NCI-H2196 treated with DMSO at 0.1 percent for 48 hours (cell line): ENCODE measurements around the gene NKX6-1.

Experiments used
- DNase-seq: peaks from one replicate; lab custom pipeline; 2025; ENCODE audit not compliant: unreplicated experiment; lab: John Stamatoyannopoulos, UW

Gene NKX6-1

DNA sequence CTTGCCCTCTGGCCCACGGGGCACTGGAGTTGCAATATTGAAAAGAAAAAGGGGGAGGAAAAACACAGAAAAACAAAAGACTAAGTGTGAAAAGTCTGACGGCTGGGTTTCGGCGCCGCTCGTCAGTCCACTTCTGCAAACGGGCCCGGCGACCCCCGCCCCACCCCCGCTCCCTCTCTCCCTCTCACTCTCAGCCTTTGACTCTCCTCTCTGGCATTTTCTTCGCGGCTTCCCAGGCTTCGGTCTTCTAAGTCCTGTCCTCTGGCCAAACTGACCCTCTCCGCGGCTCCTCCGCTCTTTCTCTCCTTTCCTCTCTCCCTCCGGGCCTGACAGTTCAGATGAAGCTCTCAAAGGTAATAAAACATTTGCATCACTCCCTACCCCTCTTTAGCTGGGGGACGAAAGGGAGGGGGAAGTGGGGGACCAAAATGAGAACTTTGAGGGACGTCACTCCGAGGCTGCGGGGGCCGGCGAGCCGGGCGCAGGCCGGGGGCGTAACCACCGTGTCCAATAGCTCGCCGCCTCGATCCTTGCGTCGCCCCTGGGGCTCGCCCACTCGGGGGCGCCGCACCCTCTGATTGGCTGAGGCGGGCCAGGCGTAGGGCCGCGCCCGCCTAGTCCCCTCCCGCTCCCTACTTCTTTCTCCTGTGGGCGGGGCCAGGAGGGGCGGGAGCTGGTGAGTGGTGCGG is at the start of gene NKX6-1:
Gene NKX6-1 (minus strand): TSS at position 358 of the 689 bp plus-strand sequence. CDS start 1,064 bp downstream, outside the sequence.
- DNase-seq = no peak

DNA sequence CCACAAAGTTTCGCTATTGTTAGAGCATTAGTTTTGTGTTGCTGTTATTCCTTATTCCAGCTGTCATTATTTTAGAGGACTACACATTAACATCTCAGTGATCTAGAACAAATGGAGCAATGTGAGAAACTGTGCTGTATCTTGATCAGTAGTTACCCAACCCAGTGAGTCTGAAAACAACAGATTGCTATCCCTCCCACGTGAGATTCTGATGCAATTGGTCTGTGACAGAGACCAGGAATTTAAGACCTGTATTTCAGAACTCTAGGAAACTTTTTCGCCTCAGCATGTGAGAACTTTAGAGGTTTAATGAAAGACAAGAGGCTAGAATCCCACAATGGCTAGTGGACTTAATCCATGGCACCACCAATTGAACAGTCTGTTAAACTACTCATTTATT is 48.1 kb upstream of the NKX6-1 start:
- DNase-seq = no peak

DNA sequence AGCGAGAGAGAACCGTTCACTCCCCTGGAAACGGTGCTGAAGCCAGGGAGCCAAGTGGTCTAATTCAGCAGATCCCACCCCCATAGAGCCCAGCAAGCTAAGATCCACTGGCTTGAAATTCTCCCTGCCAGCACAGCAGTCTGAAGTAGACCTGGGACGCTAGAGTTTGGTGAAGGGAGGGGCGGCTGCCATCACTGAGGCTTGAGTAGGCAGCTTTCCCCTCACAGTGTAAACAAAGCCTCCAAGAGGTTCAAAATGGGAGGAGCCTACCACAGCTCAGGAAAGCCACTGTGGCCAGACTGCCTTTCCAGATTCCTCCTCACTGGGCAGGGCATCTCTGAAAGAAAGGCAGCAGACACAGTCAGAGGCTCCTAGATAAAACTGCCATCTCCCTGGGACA is 46.0 kb upstream of the NKX6-1 start:
- DNase-seq = no peak

DNA sequence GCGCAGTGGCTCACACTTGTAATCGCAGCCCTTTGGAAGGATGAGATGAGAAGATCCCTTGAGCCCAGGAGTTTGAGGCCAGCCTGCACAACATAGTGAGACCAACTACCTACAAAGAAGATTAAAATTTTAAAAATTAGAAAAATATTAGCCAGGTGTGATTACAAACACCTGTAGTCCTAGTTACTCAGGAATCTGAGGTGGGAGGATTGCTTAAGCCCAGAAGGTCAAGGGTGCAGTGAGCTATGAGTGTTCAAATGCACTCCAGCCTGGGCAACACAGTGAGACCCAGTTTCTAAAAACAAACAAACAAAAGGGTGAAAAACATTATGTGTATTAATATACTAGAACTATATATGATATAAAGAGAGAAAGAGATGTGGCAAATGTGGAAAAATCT is 36.8 kb upstream of the NKX6-1 start:
- DNase-seq = no peak

DNA sequence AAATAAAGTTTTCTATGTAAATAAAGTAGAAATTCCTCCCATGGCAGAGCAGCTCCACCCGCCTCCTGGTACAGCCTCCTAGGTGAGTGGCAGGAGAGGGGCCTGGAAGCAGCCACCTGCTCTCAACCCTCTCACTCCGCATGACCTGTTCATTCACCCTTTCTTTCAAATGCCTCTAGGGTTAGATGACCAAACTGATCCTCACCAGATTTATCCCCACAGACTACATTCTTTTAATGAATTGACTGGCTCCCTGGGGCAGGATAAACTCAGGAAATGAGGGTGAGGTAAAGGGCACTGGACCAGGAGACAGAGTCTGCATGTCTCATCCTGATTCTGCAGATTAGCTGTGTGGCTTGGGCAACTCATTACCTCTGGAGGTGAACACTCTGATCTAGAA is 32.6 kb upstream of the NKX6-1 start:
- DNase-seq = no peak

DNA sequence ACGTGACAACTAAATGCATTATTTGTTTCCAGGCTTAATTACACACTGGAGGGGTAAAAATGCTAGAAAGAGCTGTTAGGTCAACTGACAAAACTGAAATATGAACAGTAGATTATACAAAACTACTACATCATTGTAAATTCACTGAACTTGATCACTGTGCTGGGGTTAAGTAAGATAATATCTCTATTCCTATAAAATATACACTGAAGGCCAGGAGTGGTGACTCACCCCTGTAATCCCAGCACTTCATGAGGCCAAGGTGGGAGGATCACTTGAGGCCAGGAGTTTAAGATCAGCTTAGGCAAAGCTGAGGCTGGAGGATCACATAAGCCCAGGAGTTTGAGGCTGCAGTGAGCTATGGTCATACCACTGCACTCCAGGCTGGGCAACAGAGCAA is 31.8 kb upstream of the NKX6-1 start:
- DNase-seq = no peak

DNA sequence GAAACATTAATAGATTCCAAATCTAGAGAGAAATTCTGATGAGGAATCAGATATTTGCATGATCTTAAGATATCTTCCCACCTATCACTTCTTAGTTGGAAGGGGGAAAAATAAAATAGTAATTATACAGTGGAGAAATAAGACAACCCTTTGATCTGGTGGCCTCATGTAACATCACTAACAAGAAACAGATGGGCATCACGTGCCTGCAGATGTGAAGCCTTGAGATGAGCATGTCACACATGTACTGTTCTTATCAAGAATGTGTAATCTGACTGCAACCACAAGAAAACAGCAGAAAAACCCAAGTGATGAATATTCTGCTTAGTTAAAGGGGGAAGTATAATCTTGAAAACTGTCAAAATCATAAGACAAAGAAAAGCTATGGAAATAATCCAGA is 31.4 kb upstream of the NKX6-1 start:
- no peak for DNase-seq

DNA sequence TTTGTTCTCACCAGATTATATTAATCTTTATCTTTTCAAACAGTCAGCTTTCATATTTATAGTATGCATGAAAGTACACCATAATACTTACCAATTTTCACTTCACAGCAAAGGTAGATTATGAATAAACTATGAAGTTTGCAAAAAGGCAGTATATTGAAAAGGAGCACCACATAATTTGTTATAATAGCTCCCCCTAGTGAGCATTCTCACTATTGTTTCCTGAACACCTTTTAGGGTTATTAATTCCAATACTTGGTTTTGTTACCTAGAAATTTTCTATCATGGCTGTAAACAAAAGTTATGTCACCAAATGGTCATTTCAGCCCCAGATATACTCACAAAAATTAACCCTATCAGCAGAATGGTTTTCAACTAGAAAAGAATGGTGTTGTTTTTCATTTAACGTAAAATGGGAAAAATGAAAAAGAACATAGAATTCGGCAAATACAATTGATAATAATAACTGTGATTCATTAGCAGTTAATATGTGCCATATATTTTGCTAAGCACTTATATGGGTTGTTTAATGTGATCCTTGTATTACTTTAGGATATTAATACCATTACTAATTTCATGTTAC is 30.2 kb upstream of the NKX6-1 start:
- DNase-seq = no peak

DNA sequence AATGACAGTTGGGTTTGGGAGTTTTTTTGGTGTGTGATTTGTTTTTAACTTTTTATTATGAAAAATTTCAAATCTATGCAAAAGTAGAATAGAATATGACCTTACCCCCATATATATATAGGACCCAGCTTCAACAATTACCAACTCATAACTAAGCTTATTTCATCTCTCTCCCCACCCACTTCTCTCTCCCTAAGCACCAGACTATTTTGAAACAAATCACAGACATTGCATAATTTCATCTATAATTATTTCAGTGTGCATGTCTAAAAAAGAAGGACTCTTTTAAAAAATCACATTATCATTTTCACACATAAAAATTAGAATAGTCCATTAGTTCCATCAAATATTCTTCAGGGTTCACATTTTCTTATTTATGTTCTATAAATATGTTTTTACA is 28.3 kb upstream of the NKX6-1 start:
- DNase-seq = no peak

DNA sequence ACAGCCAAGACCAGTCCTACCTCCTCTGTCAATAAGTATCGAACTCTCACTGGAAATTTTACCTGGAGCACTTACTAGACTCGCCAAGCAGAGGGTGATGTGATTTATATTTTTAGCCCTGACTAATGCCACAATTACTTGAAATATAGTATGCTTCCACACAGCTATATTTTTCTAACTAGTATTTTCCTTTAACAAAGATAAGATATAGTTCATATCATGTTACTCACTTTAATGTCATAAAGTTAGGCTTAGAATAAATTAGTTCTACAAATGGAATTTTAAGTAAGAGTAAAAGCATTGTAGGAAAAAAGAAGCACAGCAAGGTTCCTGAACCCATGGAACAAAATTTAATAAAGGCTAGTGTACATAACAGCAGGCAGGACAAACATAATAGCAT is 16.0 kb upstream of the NKX6-1 start:
- no peak for DNase-seq

DNA sequence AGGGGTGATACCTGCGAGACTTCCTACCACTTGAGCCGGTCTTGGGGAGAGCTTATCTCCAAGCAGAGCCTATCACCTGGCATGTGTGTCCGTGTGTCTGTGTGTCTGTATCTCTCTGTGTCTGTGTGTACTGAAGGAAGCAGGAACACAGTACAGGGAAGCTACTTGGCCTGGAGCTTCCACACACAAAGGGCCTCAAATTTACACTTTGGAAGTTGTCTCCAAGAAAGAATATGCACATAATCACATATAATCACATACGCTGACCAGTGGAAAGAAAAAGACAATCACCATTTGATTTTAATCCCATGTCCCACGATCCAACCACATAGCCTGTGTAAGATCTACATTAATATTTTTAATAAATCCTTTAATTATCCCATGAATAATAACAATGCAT is 13.2 kb upstream of the NKX6-1 start:
- no peak for DNase-seq

DNA sequence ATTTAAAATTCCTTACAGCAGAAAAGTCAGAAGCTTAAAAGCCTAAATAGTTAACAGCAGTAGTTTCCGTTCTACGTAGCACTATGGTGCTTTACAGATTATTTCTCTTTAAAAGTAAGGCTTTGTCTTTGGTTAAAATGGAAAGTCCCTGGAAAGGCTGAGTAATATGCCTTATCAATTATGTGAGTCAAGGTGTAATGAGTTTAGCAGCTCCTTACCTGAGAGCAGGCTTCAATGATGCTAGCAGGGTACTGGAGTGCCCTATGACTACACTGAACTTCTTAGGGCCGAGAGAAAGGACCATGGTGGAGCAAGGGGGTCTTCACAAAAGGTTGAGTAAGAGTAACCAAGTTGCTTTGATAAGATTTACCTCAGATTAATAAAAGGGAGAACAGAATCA is 12.6 kb upstream of the NKX6-1 start:
- no peak for DNase-seq

DNA sequence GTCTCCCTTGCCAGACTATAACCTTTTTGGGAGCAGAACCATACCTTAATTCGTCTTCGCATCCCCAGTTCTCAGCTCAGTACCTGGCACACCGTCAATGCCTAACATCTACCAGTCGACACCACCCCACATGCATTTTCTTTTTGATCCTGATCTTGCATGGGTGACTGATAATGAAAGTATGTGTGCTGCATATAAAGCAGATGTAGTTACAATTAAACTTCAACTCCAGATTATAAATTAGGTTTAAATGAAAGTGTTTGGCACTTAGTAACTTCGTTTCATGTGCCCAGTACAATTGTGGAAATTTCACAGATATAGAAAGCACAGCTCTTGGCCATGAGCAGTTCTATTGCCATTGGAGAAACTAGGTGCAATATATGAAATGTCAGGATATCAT is 8.8 kb upstream of the NKX6-1 start:
- no peak for DNase-seq

DNA sequence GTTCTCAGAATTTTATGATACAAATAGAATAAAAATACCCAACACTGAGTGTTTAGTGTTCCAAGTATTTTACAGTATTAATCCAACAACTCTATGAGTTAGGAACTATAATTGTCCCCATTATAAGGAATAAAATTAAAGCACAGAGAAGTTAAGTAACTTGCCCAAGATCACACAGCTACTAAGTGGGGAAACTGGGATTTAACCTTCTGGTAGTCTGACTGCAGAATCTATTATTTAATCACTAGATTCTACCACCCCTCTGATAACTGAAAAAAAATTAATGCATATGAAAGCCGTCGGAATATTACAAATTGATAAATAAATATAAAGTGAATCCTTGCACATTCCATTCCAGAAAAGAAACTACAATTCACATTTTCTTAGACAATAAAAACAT is 5.7 kb upstream of the NKX6-1 start:
- DNase-seq = no peak

DNA sequence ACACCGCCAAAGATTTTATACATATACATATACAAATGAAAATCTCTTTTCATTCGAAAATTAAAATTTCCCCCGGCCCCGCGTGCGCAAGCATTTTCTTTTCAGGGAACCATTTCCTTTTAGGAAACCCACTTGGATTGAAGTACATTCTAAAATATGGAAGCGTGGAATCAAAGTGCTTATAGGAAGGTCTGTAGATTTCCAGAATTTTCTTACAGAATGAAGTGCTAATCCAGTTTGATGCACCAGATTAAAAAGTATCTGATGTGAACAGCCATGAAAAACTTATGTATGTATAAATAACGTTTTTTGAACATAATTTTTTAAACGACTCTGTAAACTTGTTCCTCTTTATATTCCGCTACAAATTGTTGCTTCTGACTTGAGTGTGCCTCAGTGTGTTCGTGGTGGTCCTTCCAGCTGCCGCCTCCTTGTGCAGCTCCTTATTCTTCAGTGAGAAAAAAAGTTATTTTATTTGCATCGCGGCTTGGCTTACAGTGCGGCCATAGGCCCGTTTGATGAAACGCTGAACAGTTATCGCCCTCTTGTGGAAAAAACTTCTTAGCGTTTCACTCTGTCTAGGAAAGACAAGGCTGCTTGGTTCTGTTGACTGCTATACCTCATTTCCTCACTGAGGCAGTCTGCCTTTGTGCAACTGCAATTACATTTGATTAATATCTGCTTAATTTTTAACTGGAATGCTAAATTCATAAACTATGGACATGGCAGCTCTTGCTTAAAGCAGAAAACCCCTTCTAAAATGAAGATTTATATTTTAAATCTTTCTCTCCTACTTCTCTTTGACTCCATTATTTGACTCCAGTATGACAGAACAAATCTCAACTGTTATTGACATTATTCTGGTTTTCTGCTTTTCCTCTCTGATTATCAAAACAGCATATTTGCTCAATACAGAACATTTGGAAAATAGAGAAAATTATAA is 4.7 kb upstream of the NKX6-1 start:
- no peak for DNase-seq

DNA sequence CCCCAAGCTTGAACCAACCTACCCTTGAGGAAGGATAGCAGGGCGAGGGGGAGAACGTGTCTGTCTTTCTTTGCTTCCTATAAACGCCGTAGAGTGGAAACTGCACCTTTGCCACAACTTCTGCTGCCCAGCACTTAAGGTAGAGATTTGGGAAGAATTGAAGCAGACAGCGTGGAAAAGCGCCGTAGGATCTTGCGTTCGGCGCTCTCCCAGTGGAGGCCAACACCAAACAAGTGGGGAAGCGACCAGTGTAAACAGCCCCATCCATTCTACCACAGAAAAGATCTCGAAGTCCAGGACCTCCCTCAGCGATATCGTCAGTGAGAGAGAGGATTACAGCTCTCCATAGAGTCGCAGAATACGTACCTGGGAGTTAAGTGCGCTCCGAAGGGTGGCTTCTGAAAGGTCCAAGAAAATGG is 3.9 kb upstream of the NKX6-1 start:
- DNase-seq = no peak

DNA sequence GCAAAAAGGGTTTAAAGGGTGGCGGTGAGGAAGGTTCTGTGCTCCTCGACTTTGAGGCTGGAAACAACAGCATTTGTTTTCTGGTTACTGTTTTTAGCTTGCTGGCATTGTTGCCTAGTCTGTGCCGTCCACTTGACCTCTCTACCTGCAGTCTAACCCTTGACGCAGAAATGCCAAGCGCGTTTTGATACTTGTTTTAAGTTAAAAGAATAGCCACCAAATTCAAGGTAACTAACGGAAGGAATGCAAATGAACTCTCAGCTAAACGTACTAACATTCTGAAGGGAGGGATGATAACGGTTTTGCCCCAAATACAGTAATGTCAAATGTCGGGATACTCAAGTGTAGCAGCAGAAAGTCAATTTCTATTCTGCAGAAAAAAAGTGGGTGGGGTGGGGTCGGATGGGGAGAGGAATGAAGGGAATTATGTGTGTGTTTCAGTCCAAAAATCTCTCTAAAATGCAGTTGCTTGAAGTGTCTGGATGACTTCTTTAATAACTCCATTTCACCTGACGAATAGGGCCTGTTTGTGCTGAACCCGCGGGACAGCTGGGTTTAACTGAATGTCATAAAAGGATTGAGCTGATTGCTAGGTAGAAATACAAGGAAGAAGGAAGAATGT is 3.4 kb upstream of the NKX6-1 start:
- DNase-seq = no peak

DNA sequence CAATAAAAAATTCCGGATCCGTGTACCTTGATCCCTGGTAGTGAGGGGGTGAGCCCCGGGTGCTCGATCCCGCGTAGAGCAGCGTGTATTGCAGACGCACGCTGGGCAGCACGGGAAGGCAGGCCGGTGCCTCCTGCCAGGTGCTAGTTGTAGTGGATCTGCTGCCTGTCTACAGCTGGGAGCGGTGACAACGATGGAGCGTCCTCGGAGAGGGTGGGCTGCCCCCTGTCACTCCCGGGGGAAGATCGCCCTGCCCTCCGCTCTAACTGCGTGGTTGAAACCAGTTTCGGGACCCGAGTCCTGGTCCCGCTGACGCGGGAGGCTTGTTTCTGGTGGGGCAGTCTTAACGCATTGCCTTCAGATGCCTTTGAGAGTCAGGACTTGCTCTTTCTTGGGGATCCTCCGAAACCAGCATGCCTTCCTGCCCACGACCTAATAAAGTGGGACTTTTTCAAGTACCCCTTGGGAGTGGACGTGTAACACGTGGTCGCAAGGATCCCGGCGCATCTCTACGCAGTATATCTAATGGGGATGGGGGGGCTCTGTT is 2.7 kb upstream of the NKX6-1 start:
- no peak for DNase-seq

DNA sequence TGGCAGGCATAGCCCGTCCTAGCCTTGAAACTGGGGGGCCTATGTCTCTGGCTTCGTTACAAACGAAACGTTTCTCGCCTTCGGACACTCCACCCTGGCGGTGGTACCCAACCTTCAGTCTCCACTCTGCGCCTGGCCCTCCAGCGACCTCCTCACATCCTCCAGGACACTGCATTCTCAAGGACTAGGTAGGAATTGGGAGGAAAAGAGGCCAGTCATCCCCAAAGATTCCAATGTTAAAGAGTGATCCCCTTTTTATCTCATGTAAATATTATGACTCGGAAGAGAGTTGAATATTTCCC is 2.1 kb upstream of the NKX6-1 start:
- DNase-seq = no peak

DNA sequence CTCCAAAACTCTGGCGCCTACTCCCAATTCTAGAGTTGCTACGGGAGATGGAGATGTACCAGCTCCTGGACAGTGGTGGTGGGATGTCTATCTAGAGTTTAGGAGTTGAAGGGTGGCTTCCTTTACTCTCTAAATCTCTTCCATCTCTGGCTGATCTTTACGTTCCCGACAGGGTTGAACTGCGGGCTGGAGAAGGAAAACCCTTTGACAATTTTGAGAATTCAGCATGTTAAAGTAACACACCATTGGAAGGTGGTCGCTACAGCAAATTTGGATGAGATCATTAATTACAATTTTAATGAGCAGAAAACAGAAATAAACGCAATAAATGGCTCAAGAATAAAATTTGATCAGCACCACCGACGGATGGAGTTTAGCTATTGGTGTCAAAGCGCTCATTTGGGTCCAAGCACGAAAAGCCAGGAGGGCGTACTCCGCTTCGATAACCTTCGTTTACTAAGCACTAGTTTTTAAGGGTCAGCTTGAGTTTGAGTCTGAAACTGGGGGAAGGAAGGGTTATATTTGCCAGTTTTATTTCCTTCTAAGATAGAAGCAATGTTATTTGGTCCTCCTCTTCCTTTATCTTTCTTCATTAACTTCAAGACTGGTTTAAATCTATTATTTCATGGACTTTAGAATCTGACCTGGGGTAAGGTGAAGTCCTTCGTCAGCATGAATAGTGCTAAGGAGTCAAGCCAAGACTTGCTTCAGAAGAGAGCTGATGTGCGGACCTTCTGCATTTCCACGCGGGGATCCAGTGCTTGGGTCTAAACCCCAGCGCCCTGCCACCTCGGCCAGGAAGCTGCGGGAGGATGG is 1.5 kb upstream of the NKX6-1 start:
- no peak for DNase-seq

DNA sequence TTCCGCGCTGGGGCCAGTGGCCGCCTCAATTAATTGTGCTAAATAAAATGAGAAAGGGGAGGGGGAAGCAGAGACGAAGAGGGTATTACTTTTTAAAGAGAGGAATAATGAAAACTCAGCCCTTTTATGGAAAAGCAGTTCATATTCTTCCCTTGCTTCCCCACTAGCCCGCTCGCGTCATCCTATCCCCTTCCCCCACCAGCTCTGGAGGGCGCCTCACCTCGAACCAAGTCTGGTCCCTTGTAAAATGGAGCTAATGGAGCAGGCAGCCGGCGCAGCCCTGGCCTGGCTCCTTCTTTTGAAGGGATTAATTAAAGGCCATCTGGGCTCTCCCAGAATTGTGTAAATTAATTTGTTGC is 511 bp upstream of the NKX6-1 start:
- DNase-seq = no peak
